Measurements from ENCODE around the gene DDIT3. TPM values are rescaled to one million over a fixed set of nuclear protein-coding genes. Genes with fewer than 3 reads are reported as not detected.

The DDIT3 gene
- total and polyA plus RNA-seq, 2 of the 8 experiments (the other 6 are each of a cell fraction or from before 2014, with no cell fraction given): 4.9 to 5.7 TPM

DNA sequence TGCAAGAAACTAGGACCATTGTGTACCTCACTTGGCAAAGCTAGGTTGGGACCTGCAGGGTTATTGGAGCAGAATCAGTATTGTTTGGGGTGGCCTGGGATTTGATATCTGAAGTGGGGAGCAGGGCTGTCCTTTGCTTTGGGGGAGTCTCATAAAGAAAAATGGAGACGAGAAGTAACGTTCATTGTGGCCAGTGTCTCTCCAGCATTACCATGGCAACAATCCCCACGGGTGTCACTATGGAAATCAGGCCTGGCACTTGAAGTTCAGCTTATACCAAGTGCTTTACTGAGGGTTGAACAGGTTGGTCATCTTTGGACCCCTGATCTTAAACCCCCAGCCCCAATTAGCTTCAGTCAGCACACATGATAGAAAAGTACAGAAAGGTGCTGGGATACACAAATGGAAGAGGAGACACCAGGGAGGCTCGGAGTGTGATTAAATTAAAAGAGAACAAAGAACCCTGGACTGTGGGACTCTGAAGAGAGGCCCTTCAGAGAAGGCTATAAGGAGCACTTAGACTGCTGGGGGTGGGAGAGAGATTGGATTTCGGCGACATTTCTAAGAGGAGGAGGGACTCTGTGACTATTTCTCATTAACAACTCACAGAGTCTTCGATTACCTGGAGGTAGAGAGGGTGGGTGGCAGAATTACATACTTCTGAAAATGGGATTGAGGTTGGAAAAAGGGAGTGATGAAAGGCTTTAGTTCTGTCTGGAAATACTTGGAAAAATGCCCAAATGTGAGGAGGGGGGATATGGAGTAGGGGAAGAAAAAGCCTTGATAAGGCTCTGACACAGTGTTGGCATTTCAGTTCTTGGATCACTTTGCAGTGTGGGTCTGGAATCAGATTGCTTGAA lies 33.3 kb upstream of the DDIT3 start (continued):
- TF ChIP-seq GABPA (IDR thresholded peaks at IDR 0.05; ENCODE audit: borderline replicate concordance, insufficient read depth, low read length) (no peak), TEAD4 (IDR thresholded peaks at IDR 0.05; ENCODE audit: low read depth, low read length) (no peak), BCL11A (IDR thresholded peaks at IDR 0.05; ENCODE audit: low read depth in 2 of 2, low read length in 2 of 2) (no peak), YY1 (IDR thresholded peaks at IDR 0.05; ENCODE audit: low read depth, low read length) (no peak)

Measured in H1 (cell line).